GM21381 (cell line): ENCODE data around the gene IL2RG.

Source experiments
- ATAC-seq: cut with Tn5 transposase; IDR thresholded peaks from one replicate; pipeline ENCODE4 v1.9.1; 2021; ENCODE audit warnings: mild to moderate bottlenecking, moderate library complexity; ENCODE audit not compliant: unreplicated experiment

The IL2RG gene

DNA sequence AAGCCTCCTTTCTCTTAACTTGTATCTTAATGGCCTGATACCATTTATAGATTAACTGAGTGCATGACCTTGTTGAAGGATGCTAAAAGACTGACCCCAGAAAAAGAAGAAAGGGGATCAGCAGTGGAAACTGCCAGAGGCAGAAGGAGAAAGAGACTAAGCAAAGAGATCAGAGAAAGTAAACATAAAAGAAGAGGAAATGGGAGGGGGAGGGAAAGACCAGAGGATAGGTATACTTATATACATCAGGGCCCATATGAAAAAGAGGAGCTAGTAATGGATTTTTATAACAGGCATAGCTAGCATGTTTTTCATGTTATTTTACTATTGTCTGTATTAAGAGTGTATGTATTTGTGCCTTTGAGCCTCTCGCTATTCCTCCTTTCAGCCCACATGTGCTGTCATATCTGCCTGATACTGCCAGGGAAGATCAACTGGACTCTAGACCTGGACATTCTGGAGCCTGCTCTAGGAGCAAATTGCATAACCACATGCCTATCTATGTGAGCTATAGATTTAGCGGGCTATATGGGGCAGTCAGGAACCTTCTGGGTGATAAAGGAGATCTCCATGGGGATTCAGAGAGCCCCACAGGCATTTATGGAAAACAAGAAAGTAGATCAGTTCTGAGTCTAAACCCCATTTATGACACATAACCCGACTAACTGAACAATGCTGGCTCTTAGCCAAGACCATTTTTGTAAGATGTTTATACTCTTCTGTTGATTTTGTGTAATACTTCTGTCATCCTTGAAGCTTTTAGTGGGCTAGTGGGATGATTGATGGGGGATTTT, 29.9 kb downstream of the IL2RG start:
- no peak for ATAC-seq

DNA sequence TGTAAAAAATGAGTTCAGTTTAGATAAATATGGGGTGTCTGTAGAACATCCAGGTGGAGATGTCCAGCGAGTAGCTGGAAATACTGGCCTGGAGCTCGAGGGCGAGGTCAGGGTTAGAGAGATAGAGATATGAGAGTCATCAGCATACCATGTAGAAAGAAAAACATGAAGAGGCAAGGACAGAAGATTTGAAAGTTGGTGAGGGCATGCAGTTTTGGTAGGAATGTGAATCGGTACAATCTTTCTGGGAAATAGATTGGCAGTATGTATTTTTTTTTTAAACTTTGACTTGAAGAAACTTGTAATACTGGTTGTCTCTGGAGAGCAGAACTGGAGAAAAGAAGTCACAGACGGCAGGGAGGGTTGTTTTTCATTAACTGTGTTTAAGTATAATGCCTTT, 40.8 kb downstream of the IL2RG start:
- ATAC-seq, result no peak

- ATAC-seq, result peak; percentile 96
Measured at GRCh38 chrX:71068044-71068918, 43.1 kb downstream of the IL2RG start, which contains the start of gene SNX12. Gene SNX12 (minus strand): TSS chrX:71068334. CDS start chrX:71068306, 28 bp downstream.

- no peak for ATAC-seq
Measured at GRCh38 chrX:71067712-71068043, 43.7 kb downstream of the IL2RG start.

DNA sequence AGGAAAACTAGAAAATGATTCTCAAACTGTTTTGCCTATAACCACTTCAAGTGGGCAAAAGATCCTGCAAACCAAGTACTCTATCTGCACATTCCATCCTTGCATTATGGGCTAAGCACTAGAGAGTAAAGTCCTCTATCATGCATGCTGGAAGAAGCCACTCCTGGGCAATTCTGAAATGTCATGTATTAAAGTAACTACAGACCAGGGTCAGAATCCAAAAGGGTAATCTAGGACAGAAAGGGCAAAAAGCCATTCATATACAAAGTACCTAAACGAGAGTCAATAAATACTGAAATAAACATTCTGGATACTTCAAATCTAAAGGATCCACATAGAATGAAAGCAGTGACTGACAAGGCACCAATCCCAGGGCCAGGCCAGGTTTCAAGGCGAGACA, 44.3 kb downstream of the IL2RG start:
- ATAC-seq, result no peak

- no peak for ATAC-seq
Measured at GRCh38 chrX:71060127-71060526, 51.2 kb downstream of the IL2RG start.

- ATAC-seq, result no peak
Measured at GRCh38 chrX:71057848-71058530, 53.4 kb downstream of the IL2RG start.
